Hepatocyte (in vitro differentiated cells): ENCODE measurements around the gene CHAF1A. TPM values are rescaled to one million over a fixed set of nuclear protein-coding genes. Genes with fewer than 3 reads are reported as not detected.

Experiments used
- DNase-seq: peaks from one replicate; pipeline ENCODE4 v3.0.0-alpha.2; 2016; ENCODE audit warnings: low spot score
- H2AFZ ChIP-seq: fragments of 200-600 bp; sonication (generic); 2 replicates; pipeline ENCODE4 v1.6.0; 2016; ENCODE audit warnings: antibody characterized with exemption, mild to moderate bottlenecking
- H3K27ac ChIP-seq: fragments of 200-600 bp; sonication (generic); 2 replicates; pipeline ENCODE4 v1.5.1; 2016; ENCODE audit warnings: mild to moderate bottlenecking
- H3K27me3 ChIP-seq: fragments of 200-600 bp; sonication (generic); 2 replicates; pipeline ENCODE4 v1.6.1; 2016
- H3K36me3 ChIP-seq: fragments of 200-600 bp; sonication (generic); replicated peaks from 2 replicates; pipeline ENCODE4 v1.5.1; 2016; ENCODE audit warnings: low read depth; ENCODE audit not compliant: insufficient read depth
- H3K4me1 ChIP-seq: fragments of 200-600 bp; sonication (generic); 2 replicates; pipeline ENCODE4 v1.5.1; 2016; ENCODE audit warnings: mild to moderate bottlenecking, moderate library complexity; ENCODE audit not compliant: insufficient read depth
- H3K4me2 ChIP-seq: fragments of 200-600 bp; sonication (generic); 2 replicates; pipeline ENCODE4 v1.6.0; 2016
- H3K4me3 ChIP-seq: fragments of 200-600 bp; sonication (generic); 2 replicates; pipeline ENCODE4 v1.5.1; 2016; ENCODE audit warnings: mild to moderate bottlenecking
- H3K79me2 ChIP-seq: fragments of 200-600 bp; sonication (generic); 2 replicates; pipeline ENCODE4 v1.6.0; 2017; ENCODE audit warnings: mild to moderate bottlenecking
- H3K9me2 ChIP-seq: fragments of 200-600 bp; sonication (generic); replicated peaks from 2 replicates; pipeline ENCODE4 v1.6.0; 2017; ENCODE audit warnings: mild to moderate bottlenecking; ENCODE audit not compliant: insufficient read depth
- H3K9me3 ChIP-seq: fragments of 200-600 bp; sonication (generic); 2 replicates; pipeline ENCODE4 v1.5.1; 2016; ENCODE audit warnings: low read depth, mild to moderate bottlenecking
- H4K20me1 ChIP-seq: fragments of 200-600 bp; sonication (generic); 2 replicates; pipeline ENCODE4 v1.6.0; 2016; ENCODE audit warnings: mild to moderate bottlenecking; ENCODE audit not compliant: insufficient read depth, poor library complexity, severe bottlenecking
- EZH2 ChIP-seq: fragments of 200-600 bp; sonication (generic); IDR thresholded peaks from 2 replicates; pipeline ENCODE4 v1.6.1; 2016; ENCODE audit warnings: antibody characterized with exemption, mild to moderate bottlenecking, borderline replicate concordance
- EZH2phosphoT487 ChIP-seq: fragments of 200-600 bp; sonication (generic); IDR thresholded peaks from one replicate; pipeline ENCODE4 v1.6.1; 2018; ENCODE audit warnings: antibody characterized with exemption, mild to moderate bottlenecking, low read depth, moderate library complexity; ENCODE audit not compliant: unreplicated experiment, severe bottlenecking
- WGBS: methylation state at CpG from one replicate; pipeline ENCODE4 v1.1.6; 2016; ENCODE audit warnings: low lambda C conversion rate; ENCODE audit errors: missing lambda C conversion rate; 5-methylcytosine and 5-hydroxymethylcytosine counted together
- polyA plus RNA-seq: library from polyadenylated mRNA; unstranded; fragments of >200 nt; fragmentation: Nextera tagmentation; extraction: Ambion mirVana; gene quantifications from 2 replicates; pipeline ENCODE4 v1.2.1, GENCODE V29; 2016
- total RNA-seq: library from RNA; depleted of rRNA; stranded (reverse); fragments of >200 nt; gene quantifications from 2 replicates; pipeline ENCODE4 v1.2.3, GENCODE V29; 2014
- TF ChIP-seq, protein P1 (sequence below): fragments of 200-600 bp; sonication (generic); IDR thresholded peaks from 2 replicates; pipeline ENCODE4 v1.5.1; 2016; ENCODE audit warnings: antibody characterized with exemption, mild to moderate bottlenecking; ENCODE audit not compliant: poor library complexity

CHAF1A gene
- total and polyA plus RNA-seq, 2 experiments from 2014 or later: 6.2 to 6.5 TPM

DNA sequence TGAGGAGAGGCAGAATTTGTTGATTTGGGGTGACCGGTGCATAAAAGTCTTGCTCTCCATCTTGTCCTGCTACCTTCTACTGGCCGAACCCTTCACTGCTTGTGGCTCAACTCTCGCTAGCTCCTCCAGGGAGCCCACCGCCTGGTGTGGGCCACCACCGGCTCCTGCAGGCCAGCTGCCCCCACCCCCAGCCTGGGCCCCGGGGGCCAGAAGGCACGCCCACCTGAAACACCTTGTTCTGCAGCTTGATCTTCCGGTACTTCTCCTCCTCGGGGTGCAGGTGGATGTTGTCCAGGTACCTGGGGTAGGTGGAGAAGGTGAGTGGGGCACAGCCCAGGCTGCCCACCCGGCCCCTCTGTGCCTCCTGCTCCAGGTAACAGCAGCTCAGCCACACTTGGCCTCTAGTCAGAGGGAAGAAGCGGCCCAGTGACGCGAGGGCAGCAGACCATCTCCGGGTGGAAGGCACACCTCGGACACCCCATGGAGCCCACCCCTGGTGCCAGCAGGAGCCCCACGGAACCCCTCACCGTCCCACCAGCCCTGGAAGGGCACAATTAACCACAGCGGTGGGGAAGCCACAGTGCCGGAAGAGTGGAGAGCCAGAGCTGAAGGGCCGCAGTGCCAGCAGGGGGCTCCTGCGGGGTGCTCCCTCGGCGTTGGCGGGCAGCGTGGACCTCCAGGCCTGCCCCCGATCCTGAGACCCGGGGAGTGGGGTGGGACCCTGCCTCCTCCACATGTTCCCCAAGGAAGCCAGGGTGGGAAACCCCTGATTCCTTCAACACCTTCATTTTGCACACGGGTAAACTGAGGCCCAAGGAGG, 45.1 kb downstream of the CHAF1A start:
- WGBS: 97% methylated on average over 28 of the region's 28 CpGs

DNA sequence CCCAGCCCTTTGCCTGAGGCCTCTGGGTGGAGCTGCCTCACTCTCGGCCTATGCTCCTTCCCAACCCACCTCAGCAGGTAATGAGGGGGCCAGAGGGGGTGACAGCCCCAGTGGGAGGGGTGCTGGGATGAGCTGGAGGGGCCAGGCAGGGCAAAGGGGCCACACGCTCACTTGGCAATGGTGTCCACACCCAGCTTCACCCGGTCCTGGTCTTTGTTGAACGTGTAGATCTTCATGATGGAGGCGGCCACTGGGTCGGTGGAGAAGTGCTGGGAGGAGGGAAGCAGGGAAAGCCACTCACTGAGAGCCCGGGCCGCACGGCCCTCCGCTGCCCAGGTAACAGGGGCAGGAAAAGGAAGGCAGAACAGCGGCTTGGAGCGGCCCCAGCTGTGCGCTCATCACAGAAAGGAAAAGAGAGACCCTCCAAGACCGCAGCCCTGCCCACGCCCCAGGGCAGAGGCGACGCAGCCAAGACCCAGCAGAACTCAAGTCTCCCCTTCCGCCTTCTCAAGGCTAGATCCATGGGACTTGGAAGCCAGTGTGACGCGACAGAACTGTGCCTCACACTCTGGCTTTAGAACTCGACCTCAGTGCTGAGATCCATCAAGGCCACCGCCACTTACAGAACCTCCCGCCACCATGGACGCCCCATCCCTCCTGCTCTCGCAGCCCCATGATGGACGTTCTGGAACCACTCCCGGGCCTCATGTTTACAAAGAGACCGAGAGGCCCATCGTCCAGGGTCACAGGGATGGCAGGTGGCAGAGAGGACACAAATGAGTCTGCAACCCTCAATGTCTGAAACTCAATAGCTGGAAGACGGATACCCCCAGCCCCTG, 45.9 kb downstream of the CHAF1A start:
- WGBS: 91% methylated on average over 30 of the region's 30 CpGs
- no peak for DNase-seq
- H3K27ac ChIP-seq: no peak overlapping the region

More for the DNA sequence above, 45.1 kb downstream of the CHAF1A start:
- TF ChIP-seq EZH2phosphoT487 (no peak), EZH2 (no peak)
- TF ChIP-seq, protein P1, sequence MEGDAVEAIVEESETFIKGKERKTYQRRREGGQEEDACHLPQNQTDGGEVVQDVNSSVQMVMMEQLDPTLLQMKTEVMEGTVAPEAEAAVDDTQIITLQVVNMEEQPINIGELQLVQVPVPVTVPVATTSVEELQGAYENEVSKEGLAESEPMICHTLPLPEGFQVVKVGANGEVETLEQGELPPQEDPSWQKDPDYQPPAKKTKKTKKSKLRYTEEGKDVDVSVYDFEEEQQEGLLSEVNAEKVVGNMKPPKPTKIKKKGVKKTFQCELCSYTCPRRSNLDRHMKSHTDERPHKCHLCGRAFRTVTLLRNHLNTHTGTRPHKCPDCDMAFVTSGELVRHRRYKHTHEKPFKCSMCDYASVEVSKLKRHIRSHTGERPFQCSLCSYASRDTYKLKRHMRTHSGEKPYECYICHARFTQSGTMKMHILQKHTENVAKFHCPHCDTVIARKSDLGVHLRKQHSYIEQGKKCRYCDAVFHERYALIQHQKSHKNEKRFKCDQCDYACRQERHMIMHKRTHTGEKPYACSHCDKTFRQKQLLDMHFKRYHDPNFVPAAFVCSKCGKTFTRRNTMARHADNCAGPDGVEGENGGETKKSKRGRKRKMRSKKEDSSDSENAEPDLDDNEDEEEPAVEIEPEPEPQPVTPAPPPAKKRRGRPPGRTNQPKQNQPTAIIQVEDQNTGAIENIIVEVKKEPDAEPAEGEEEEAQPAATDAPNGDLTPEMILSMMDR: no peak
- Histone ChIP-seq H3K27me3 (no peaks in the 10 kb centered on the region), H3K4me2 (no peak overlapping the region), H3K36me3 (no peaks in the 10 kb centered on the region), H2AFZ (no peak overlapping the region), H3K4me3 (no peak overlapping the region), H3K9me3 (no peaks in the 10 kb centered on the region), H3K79me2 (no peaks in the 10 kb centered on the region), H3K4me1 (no peaks in the 10 kb centered on the region), H3K27ac (no peak overlapping the region), H3K9me2 (no peaks in the 10 kb centered on the region), H4K20me1 (no peaks in the 10 kb centered on the region)
- no peak for DNase-seq

GRCh38 chr19:4449022-4449638, 46.7 kb downstream of the CHAF1A start:
- Histone ChIP-seq H3K4me3 (no peak overlapping the region), H4K20me1 (peaks cover 2% of the 10 kb centered on the region), H3K4me1 (no peaks in the 10 kb centered on the region), H3K27ac (no peak overlapping the region), H3K9me3 (no peaks in the 10 kb centered on the region), H3K79me2 (peaks cover 4% of the 10 kb centered on the region), H3K4me2 (no peak overlapping the region), H3K36me3 (no peaks in the 10 kb centered on the region), H2AFZ (no peak overlapping the region), H3K9me2 (no peaks in the 10 kb centered on the region), H3K27me3 (no peaks in the 10 kb centered on the region)
- DNase-seq: no peak
- TF ChIP-seq EZH2phosphoT487: no peak
- no peak for TF ChIP-seq EZH2
- TF ChIP-seq, protein P1: no peak
- WGBS: 96% methylated on average over 21 of the region's 24 CpGs

More for the DNA sequence above, 45.9 kb downstream of the CHAF1A start:
- Histone ChIP-seq H3K4me2 (no peak overlapping the region), H3K4me3 (no peak overlapping the region), H2AFZ (no peak overlapping the region), H3K27me3 (no peaks in the 10 kb centered on the region), H3K36me3 (no peaks in the 10 kb centered on the region), H4K20me1 (no peaks in the 10 kb centered on the region), H3K4me1 (no peaks in the 10 kb centered on the region), H3K79me2 (no peaks in the 10 kb centered on the region), H3K9me2 (no peaks in the 10 kb centered on the region), H3K9me3 (no peaks in the 10 kb centered on the region)
- TF ChIP-seq, protein P1: no peak
- TF ChIP-seq EZH2 (no peak), EZH2phosphoT487 (no peak)
